HG03457 (cell line): ENCODE data around the gene ABHD16A.

ENCODE experiments used
- ATAC-seq: cut with Tn5 transposase; IDR thresholded peaks from one replicate; pipeline ENCODE4 v1.9.1; 2021; ENCODE audit warnings: moderate number of reproducible peaks; ENCODE audit not compliant: unreplicated experiment

The ABHD16A gene

DNA sequence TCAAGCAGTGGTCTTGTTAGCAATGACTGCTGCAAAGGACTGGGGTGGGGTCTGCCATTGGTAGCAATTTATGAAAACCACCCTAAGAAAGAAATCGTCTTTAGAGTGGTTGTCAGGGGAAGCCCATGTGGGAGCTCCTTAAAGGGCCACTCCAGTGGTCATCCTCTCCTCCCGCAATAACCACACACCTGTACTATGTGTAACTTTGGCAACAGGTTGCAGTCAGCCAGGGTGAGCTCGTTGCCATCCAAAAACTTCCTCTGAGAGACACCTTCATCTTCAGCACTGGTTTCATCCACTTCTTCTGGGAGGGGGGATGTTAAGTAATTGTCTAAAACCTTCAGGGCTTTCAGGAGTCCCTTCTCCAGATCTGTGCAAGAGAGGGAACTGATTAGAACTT is 28.9 kb upstream of the ABHD16A start:
- no peak for ATAC-seq

DNA sequence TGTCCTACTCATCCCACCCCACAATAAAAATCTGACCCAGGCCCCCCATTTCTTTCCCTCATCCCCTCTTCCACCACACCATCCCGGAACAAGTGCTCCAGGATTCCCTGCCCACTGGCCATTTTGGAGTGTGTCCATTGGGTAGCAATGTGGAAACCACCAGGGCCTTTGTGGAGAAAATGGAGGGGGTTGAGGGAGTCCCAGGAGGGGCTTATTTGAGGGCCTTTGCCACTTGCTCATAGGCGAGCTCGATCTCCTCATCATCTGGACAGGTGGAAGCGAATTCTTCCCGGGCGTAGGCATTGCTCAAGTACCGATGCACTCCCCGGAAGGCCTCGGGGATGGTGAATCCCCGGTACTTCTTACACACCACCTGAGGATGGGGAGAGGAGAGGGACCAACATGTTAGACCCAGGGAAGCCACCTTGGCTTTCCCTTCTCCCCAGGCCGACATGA is 27.5 kb upstream of the ABHD16A start:
- no peak for ATAC-seq

DNA sequence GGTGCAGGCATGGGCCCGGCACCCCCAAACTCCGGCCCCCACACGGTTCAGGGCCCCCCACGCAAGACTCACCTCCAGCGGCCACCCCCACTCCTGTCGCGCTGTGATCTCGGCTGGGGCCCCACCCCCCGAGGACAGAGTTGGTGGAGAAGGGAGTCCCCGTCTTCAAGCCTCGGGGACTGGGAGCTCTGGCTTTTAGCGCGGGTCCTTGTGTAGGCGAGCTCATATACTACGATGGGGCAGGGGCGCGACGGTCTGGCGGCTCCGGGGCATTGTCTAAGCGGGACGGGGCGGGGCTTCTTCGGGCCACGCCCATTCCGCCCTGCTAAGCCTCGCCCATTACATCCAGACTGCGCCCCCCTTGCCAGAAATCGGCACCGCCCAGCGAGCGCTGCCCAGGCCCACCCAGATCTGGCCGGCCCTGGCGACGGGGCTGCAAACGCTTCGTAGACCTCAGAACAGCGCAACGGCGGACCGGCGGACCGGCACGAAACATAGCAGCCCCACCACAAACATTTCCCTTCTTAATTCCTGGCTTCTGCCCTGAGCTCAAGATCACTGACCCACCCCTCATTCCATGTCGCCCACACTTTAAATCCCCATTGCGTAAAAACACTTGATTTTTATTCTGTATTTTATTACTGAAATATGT is 27.0 kb upstream of the ABHD16A start:
- ATAC-seq = no peak

DNA sequence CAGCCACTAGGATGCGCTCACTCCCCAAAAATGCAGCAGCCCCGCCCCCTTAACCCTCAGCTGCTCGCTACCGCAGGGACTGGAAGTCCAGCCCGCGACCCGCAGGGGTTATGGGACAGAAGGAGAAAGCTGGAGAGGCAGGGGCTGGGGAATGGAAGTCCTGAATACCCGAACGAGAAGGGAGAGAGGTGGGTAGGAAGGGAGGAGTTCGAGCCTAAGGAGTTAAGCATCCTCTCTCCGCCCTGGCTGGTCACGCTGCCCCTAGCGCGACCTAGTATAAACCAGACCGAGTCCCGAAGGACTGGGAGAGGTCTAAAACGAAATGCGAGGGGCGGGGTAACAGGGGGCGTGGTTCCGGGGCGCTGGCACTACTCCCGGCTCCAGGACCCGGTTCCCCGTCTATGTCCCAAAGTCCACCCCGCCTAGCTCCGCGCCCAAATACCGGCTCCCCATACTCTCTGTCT is 26.4 kb upstream of the ABHD16A start:
- no peak for ATAC-seq

DNA sequence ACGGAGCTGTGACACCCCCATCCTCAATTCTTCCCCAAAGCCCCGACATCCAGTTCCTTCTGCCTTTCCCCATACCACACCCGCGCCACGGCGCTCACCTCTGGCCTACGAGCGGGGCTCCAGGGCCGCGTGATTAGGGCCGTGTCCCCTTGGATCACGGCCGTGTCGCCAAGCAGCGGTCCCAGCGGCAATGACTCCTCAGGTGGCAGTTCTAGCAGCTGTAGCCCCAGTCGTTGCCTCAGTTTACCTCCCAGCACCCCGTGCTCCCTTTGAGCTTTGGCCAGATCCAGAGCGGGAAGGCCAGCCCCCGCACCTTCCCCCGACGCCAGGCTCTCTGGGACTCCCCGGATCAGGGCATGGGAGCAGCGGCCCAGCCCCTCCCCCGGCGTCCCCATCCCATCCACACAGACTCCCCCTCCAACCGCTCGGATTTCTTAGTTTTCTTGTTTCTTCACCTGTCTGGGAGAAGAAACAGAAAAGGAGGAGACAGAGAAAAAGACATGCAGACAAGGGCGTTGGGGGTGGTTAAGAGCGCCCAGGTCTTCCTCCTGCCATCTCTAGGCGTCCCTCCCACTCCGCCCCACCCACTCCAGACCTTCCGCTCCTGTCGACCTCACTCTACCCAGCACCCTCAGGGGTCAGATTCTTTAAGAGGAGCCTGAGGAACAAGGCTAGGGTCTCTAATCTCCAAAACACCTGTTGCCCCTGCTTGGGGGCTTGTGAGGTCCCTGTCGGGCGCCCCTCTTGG is 25.8 kb upstream of the ABHD16A start, which contains the start of gene DDAH2:
TSS of gene DDAH2 (minus strand) at position 533 of the 748 bp plus-strand sequence. CDS start at position 395, 138 bp downstream.
- no peak for ATAC-seq

DNA sequence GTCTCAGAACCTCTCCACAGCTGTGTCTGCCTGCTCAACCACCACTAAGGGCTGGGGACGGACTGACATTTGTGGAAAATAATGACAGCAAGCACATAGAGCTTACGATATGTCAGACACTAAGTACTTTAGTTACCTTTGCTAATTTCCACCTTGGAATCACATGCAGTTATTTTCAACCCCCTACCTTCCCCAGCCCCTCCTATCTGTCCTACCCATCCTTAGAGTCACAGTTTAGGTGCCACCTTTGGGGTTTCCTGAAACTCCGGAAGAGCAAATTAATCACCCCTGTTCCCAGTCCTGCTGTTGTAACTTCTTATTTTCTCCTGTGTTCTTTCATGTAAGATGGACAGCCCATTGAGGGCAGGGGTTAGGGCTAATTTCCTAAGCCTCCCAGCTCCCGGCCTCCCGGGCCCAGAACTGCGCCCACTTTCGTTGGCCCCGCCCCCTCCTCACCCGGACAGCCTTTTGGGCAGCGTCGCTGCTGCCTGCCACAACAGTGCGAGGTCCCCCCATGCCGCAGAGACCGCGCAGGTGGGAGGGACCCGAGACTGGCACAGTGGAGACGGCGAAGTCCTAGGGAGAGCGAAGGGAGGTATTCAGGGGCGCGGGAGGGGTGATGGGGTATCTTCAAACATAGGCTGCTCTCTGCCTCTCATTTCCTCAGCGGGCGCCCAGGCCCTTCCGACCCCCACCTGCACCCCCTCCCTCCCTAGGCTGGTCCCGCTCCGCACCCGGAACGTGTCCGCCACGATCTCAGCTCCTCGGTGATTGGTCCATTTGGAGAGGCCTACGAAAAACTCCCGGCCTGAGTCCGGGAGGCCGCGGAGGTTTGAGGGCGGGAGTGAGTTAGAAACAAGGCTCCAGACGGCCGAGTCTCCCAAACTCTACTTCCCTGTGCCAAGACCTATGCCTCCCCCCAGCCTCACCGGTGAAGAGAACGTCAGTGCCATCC is 24.9 kb upstream of the ABHD16A start:
- ATAC-seq = no peak

DNA sequence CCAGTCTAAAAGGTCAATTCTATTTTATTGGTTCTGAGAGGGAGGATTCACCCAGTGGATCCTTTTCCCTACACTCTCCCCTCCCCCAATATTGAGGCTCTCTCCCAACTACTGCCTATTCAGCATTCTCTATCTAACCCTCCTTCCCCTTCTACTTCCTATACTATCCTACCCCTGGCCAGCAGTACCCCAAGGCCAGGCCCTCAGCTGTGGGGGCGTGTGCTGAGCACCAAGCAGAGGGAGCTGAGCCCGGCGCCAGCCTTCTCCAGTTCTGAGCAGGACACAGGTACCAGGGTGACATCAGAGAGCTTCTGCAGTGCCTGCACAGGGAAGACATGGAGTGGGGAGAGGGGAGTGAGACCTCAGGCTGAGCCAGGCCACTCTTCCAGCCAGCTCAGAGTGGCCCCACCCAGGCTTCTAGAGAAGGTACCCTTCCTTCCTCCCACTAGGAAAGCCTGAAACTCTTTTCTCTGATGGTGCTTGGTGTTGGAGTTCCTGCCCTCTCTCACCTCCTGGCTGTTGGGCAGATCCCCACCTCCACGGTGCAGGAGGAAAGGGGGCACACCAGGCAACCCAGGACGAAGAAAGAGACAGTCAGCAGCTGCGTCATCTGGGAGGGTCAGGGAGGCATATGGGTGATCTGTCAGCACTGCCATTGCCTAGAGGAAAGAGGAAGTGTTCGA is 24.1 kb upstream of the ABHD16A start:
- ATAC-seq = no peak

DNA sequence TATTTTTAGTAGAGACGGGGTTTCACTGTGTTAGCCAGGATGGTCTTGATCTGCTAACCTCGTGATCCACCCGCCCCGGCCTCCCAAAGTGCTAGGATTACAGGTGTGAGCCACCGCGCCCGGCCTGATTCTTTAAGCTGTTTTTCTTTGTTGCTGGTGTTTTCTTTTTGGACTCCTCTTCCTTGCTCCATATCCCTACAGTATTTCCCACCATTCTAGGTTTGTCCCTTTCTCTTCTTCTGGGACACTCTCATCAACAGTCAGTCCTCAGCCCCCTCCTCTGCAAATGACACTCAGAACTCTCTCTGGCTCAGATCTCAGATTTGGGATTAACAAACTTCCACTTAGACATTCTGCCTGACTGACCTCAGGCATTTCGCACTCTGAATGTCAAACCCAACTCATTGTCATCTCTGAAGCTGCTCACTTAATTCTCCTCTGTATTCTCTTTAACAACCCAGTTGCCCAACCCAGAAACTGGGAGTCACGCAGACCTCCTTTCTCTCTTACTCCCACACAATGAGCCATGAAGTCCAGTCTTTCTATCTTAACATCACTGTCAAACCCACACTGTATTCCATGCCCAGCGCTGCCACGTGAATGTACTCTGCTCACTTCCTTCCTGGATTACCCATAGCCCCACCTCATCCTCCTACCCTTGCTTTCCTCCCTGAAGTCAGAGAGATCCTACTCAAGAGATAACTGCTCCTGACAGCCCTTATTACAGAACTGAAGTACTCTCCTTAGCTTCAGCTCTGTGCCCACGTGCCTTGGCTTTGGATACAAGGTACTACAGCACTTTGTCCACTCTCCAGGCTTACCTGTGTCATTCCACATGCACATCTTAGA is 22.6 kb upstream of the ABHD16A start:
- ATAC-seq = no peak

DNA sequence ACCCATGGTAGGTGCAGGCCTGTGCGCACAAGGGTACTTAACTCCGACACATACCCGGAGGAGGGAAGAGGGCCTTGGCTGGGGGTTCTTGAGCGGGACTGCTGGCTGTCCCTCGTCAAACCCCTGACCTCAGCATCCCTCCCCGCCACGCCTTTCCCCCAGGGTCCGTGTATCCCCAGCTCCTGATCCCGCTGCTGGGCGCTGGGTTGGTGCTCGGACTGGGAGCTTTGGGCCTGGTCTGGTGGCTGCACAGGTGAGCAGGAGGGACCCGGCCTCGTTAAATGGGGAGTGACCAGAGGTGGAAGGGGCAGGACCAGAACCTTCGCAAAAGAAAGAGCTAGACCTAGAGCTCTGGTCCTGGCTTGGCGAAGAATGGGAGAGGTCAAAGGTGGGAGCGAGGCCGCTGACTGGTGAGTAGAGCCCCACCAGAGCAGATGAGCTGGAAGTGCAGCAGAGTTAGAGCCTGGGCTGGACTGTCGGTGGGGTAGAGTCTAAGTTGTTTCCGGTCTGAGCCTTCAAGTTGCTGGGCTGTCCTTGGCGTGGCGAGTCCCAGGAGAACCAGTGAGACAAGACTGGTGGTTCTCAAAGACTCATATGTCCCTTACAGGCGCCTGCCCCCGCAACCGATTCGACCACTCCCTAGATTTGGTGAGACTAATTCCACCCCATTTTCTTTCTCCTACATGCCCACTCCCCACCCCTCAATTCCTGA is 21.0 kb upstream of the ABHD16A start:
- no peak for ATAC-seq

DNA sequence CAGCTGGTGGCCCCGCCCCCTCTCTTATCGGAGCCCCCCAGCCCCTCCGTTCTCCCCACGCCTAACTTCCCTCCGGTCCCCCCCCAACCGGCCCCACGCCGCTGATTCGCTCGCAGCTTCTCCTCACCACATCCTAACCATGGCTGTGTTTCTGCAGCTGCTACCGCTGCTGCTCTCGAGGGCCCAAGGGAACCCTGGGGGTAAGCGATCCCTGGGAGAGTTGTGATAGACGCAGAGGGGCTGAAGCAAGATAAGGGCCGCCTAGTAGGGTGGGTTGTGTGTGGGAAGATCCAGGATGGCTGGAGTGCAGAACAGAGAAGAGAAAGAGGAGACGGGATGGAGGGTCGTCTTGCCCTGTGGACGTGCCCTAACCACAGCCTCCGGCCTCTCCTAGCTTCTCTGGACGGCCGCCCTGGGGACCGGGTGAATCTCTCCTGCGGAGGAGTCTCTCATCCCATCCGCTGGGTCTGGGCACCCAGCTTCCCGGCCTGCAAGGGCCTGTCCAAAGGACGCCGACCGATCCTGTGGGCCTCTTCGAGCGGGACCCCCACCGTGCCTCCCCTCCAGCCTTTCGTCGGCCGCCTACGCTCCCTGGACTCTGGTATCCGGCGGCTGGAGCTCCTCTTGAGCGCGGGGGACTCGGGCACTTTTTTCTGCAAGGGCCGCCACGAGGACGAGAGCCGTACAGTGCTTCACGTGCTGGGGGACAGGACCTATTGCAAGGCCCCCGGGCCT is 20.3 kb upstream of the ABHD16A start, which contains the start of gene MPIG6B:
TSS of gene MPIG6B (plus strand) at position 129 of the 735 bp plus-strand sequence. CDS start at position 140, 11 bp downstream.
- no peak for ATAC-seq

DNA sequence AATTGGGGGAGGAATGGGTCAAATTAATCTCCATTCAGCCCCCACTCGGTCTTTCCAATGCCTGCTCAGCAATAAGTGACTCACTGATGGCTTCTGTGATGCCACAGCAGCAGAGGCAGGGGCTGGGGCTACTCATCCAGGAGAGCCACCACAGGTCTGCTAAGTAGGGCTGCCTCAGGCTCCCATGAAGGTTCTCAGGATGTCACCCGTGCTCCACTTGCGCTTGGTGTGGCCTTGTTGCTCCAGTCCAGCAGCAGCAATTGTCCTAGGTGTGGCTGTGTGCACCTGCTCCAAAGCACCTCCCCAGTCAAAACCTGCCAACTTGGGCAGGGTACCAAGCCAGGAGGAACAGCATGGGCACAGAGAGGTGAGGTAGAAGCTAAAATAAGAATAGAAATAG is 19.0 kb upstream of the ABHD16A start:
- no peak for ATAC-seq

DNA sequence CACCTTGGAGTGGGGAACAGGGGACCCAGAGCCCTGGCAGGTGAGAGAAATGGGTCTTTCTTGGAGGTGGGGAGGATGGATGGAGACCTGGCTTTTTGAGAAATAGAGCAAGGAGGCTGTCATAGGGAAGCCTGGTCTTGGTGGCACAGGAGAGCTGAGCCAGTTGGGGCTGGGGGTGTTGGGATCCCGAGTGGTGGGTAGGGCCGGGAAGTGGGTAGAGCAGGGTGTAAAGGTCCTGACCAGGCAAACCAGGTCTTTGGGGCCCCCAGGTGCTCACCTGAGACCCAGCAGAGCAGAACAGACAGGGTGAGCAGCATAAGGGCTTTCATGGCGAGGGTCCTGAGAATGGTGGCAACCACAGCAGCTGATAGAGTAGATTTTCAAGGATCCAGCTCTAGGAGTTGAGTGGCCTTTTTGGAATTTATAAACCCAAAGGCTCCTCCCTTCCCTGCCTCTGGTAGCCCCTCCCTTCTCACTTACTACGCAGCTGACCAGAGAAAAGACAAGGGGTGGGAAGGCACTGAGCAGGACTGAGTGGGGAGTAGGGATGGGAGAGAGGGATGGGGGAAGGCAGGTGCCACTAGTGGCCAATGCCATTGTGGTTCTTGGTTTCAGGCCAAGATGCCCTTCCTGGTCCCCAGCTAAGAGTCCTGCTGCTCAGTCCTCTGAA is 18.4 kb upstream of the ABHD16A start, which contains the start of gene LY6G6C:
TSS of gene LY6G6C (minus strand) at position 396 of the 670 bp plus-strand sequence. CDS start at position 329, 67 bp downstream.
- ATAC-seq = no peak

DNA sequence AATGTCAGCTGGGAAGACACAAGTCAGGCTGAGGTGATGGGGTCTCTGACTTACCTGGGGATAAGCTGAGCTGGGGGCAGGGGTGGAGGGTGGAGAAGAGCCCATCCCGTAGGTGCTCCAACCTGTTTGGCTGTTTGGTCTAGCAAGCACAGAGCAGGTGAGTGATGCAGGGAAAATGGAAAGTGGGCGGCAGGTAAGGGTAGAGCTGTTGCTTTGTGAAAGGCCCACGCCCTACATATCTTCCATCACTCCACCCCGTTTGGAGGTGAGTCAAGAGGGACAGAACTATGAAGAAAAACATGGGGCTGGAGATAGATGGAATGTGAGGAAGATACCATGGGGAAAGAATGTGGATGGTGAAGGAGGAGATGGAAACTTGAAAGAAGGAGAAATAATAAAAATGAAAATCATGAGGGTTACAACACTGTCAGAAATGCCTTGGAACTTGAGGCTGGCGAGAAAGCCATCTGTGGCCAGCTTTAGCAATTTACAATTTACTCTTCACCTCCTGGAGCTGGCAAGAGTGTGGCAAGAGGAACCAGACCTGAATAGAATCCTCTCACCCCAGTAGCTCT is 17.2 kb upstream of the ABHD16A start:
- no peak for ATAC-seq

DNA sequence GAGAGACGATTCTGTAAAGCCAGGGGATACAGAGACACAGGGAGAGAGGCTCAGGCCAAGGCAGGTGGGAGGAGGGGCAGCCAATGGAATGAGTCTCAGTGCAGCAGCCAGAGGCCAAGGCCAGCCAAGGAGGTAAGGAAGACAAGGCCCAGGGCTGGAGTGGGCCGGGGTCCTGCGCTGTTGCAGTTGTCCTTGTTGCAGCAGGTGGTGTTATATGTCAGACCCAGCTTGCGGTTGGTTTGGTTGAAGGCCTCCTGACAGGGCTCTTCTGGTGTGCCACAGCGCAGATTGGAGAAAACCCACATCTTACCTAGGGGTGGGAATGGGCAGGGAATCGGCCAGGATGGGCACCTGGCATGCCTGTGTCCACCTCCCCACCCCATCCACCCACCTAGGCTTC is 15.9 kb upstream of the ABHD16A start:
- no peak for ATAC-seq

DNA sequence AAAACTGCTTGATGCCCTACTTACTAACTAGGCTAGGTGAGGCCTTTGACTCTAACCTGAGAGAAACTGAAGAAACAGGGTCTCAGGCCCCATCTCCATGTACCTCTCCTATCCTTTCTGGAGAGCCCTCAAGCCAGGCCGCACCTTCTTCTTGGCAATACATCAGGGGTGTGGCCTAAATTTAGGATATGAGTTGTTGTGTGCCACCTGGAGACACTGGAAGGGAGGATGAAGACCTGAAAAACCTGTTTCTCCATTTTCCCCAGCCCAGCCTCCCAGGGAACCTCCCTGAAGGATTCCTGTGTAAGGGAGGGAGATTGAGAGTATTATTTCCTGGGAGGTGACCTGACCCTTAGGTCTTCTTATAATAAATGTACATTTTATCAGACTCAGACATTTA is 15.1 kb upstream of the ABHD16A start:
- ATAC-seq = no peak

DNA sequence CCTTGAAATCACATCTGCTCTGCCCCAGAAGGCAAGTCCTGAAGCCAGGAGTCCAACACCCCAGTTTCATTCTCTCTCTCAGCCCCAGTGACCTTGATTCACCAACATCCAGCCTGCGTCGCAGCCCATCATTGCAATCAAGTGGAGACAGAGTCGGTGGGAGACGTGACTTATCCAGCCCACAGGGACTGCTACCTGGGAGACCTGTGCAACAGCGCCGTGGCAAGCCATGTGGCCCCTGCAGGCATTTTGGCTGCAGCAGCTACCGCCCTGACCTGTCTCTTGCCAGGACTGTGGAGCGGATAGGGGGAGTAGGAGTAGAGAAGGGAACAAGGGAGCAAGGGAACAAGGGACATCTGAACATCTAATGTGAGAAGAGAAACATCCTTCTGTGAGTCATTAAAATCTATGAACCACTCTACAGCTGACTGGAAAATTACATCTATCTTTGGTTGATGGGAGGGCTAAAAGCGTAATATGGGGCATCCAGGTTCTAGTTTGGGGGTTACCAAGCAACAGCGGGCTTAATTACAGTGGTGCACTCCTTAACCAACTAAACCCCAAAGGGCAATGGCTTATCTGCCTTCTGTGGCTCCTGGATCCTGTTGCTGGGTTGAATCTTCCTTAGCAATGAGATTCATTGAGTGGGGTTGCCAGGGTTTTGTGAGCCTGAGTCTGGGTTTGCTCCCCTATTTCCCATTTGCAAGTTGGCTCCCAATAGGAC is 14.5 kb upstream of the ABHD16A start:
- no peak for ATAC-seq
